HCT116 (cell line): Measurements from ENCODE around the gene BMPER. TPM values are rescaled to one million over a fixed set of nuclear protein-coding genes. Genes with fewer than 3 reads are reported as not detected.

Source experiments
- ATAC-seq: fragments of 200-7000 bp; cut with Tn5 transposase; 2 replicates; pipeline ENCODE4 v1.9.1; 2020; ENCODE audit warnings: mild to moderate bottlenecking, moderate library complexity
- BruUV-seq: library from RNA; stranded (reverse); fragments of 400-500 nt; replicated peaks from 2 replicates; lab custom pipeline; 2021; lab: Mats Ljungman, UMichigan
- CTCF ChIA-PET: fragments of 300-600 bp; sonication (Branson Sonifier 250); formaldehyde crosslinking; loops from one replicate; lab custom pipeline; 2021; ENCODE audit warnings: antibody characterized with exemption; lab: Charles Lee
- POLR2A ChIA-PET: fragments of 300-600, 350-600 bp; sonication (Branson Sonifier 250); formaldehyde crosslinking; loops from one replicate; lab custom pipeline; 2021; ENCODE audit warnings: antibody characterized with exemption; lab: Charles Lee
- RAD21 ChIA-PET, 2 experiments: fragments of 300-600 bp; sonication (Branson Sonifier 250); formaldehyde crosslinking; loops; one replicate each; lab custom pipeline; 2023; ENCODE audit warnings: low total read pairs in 2 of 2; ENCODE audit not compliant: uncharacterized antibody in 2 of 2, unreplicated experiment in 2 of 2, low non-redundant PET in 1 of 2; lab: Charles Lee
- DNase-seq: peaks from one replicate; pipeline ENCODE4 v3.0.0-alpha.2; 2010; ENCODE audit warnings: low read depth, low spot score
- H2AFZ ChIP-seq: fragments of 200-600 bp; shearing (Covaris generic), sonication (generic); 2 replicates; pipeline ENCODE4 v1.6.1; 2017; ENCODE audit warnings: low read depth, mixed run types, mixed read lengths, antibody characterized with exemption, low read length; ENCODE audit not compliant: poor library complexity, severe bottlenecking
- H3K27ac ChIP-seq: 2 replicates; pipeline ENCODE4 v1.5.1; 2012; ENCODE audit warnings: low read depth, low read length
- H3K27me3 ChIP-seq: fragments of 200-600 bp; sonication (generic); 2 replicates; pipeline ENCODE4 v1.6.1; 2016; ENCODE audit warnings: mixed run types, low read length, mixed read lengths; ENCODE audit not compliant: insufficient read depth
- H3K36me3 ChIP-seq, 2 experiments: fragments of 200-500 bp in 1 of 2; fragments of 200-600 bp in 1 of 2; sonication (Bioruptor generic) in 1 of 2; sonication (generic) in 1 of 2; 2 replicates each; pipeline versions ENCODE4 v1.5.1 to v1.6.1; 2014 to 2016; ENCODE audit warnings: low read length in 2 of 2, inconsistent platforms in 1 of 2, mixed read lengths in 1 of 2, mixed run types in 1 of 2; ENCODE audit not compliant: insufficient read depth in 2 of 2, control insufficient read depth in 1 of 2
- H3K4me1 ChIP-seq, 2 experiments: fragments of 200-600 bp in 1 of 2; sonication (generic) in 1 of 2; 2 replicates each; pipeline versions ENCODE4 v1.5.1 to v1.6.1; 2012 to 2017; ENCODE audit warnings: low read length in 2 of 2, inconsistent platforms in 1 of 2, mild to moderate bottlenecking in 1 of 2, mixed read lengths in 1 of 2, mixed run types in 1 of 2, moderate library complexity in 1 of 2; ENCODE audit not compliant: insufficient read depth in 2 of 2, control insufficient read depth in 1 of 2
- H3K4me2 ChIP-seq: fragments of 200-600 bp; sonication (generic); 2 replicates; pipeline ENCODE4 v1.6.1; 2017; ENCODE audit warnings: mixed run types, low read length, mixed read lengths
- H3K4me3 ChIP-seq, 2 experiments: fragments of 200-600 bp in 1 of 2; sonication (generic) in 1 of 2; replicated peaks in 1 of 2; 2 replicates each; pipeline ENCODE4 v1.5.1; 2011 to 2016; ENCODE audit warnings: low read length in 2 of 2, control low read depth in 1 of 2, low read depth in 1 of 2, mild to moderate bottlenecking in 1 of 2, mixed read lengths in 1 of 2, mixed run types in 1 of 2
- H3K79me2 ChIP-seq: fragments of 200-600 bp; sonication (generic); 2 replicates; pipeline ENCODE4 v1.6.1; 2017; ENCODE audit warnings: mild to moderate bottlenecking, mixed run types, low read length, moderate library complexity, mixed read lengths; ENCODE audit not compliant: insufficient read depth
- H3K9ac ChIP-seq: fragments of 200-600 bp; sonication (generic); 2 replicates; pipeline ENCODE4 v1.6.1; 2016; ENCODE audit warnings: low read length, mixed read lengths
- H3K9me2 ChIP-seq: fragments of 200-600 bp; sonication (generic), shearing (Covaris generic); 2 replicates; pipeline ENCODE4 v1.6.1; 2017; ENCODE audit warnings: mixed run types, mild to moderate bottlenecking, moderate library complexity; ENCODE audit not compliant: insufficient read depth
- H3K9me3 ChIP-seq, 2 experiments: fragments of 200-500 bp in 1 of 2; fragments of 200-600 bp in 1 of 2; sonication (Bioruptor generic) in 1 of 2; sonication (generic) in 1 of 2; 2 replicates each; pipeline ENCODE4 v1.6.1; 2014 to 2017; ENCODE audit warnings: low read length in 2 of 2, mixed read lengths in 2 of 2, inconsistent platforms in 1 of 2, low read depth in 1 of 2, mild to moderate bottlenecking in 1 of 2, mixed run types in 1 of 2, moderate library complexity in 1 of 2; ENCODE audit not compliant: control insufficient read depth in 1 of 2, insufficient read depth in 1 of 2
- H4K20me1 ChIP-seq: fragments of 200-600 bp; sonication (generic), shearing (Covaris generic); 2 replicates; pipeline ENCODE4 v1.6.1; 2017; ENCODE audit warnings: mixed run types, mild to moderate bottlenecking, moderate library complexity; ENCODE audit not compliant: insufficient read depth
- CEBPB ChIP-seq: IDR thresholded peaks from 2 replicates; pipeline ENCODE4 v1.6.1; 2012; ENCODE audit warnings: low read depth
- CTCF ChIP-seq, 3 experiments: fragments of 200-600 bp in 1 of 3; sonication (generic) in 1 of 3; IDR thresholded peaks in 2 of 3; conservative IDR thresholded peaks in 1 of 3; 2 replicates each; pipeline ENCODE4 v1.5.1; 2012 to 2017; ENCODE audit warnings: low read depth in 2 of 3, low read length in 2 of 3, antibody characterized with exemption in 1 of 3, borderline replicate concordance in 1 of 3, control low read depth in 1 of 3, mild to moderate bottlenecking in 1 of 3, mixed read lengths in 1 of 3, mixed run types in 1 of 3, moderate library complexity in 1 of 3; ENCODE audit not compliant: insufficient read depth in 1 of 3
- ELF1 ChIP-seq: IDR thresholded peaks from 2 replicates; pipeline ENCODE4 v1.6.1; 2012; ENCODE audit warnings: low read depth, borderline replicate concordance
- EZH2 ChIP-seq: fragments of 200-600 bp; sonication (generic); IDR thresholded peaks from 2 replicates; pipeline ENCODE4 v1.6.1; 2017; ENCODE audit warnings: antibody characterized with exemption, mixed run types
- EZH2phosphoT487 ChIP-seq: fragments of 200-600 bp; IDR thresholded peaks from 2 replicates; pipeline ENCODE4 v1.6.1; 2018; ENCODE audit warnings: antibody characterized with exemption, borderline replicate concordance
- FOSL1 ChIP-seq: IDR thresholded peaks from 2 replicates; pipeline ENCODE4 v1.6.1; 2012; ENCODE audit warnings: low read depth
- POLR2AphosphoS5 ChIP-seq: IDR thresholded peaks from 2 replicates; pipeline ENCODE4 v1.6.1; 2011; ENCODE audit warnings: mild to moderate bottlenecking, low read depth, low read length, moderate library complexity
- SIN3A ChIP-seq: IDR thresholded peaks from 2 replicates; pipeline ENCODE4 v1.6.1; 2012; ENCODE audit warnings: low read depth
- SRF ChIP-seq: IDR thresholded peaks from 2 replicates; pipeline ENCODE4 v1.6.1; 2012; ENCODE audit warnings: low read depth
- YY1 ChIP-seq: IDR thresholded peaks from 2 replicates; pipeline ENCODE4 v1.6.1; 2011; ENCODE audit warnings: low read length, low read depth, moderate library complexity, mild to moderate bottlenecking; ENCODE audit not compliant: insufficient replicate concordance; ENCODE audit errors: extremely low read depth
- intact Hi-C: fragments of 100-400 bp; cut with micrococcal nuclease; formaldehyde crosslinking; loops from 2 replicates; pipeline ENCODE4 v1.10.0; 2022
- total RNA-seq: library from RNA; stranded (reverse); gene quantifications from one replicate; pipeline ENCODE4 v1.2.1, GENCODE V29; 2021; ENCODE audit not compliant: unreplicated experiment
- TF ChIP-seq, protein P1 (sequence below): IDR thresholded peaks from 2 replicates; pipeline ENCODE4 v1.6.1; 2012; ENCODE audit warnings: low read depth

Gene BMPER
- total RNA-seq, 1 experiment from 2014 or later: not detected

GRCh38 chr7:34013421-34013820 lies 108.1 kb downstream of the BMPER start:
- Histone ChIP-seq H3K4me3 (no peak overlapping the region), H3K27ac (no peak overlapping the region), H3K27me3 (no peaks in the 10 kb centered on the region), H3K79me2 (no peaks in the 10 kb centered on the region), H3K9me2 (no peaks in the 10 kb centered on the region), H3K36me3 (no peaks in the 10 kb centered on the region), H3K9me3 (no peaks in the 10 kb centered on the region), H3K4me1 (no peaks in the 10 kb centered on the region), H4K20me1 (no peaks in the 10 kb centered on the region), H2AFZ (no peak overlapping the region), H3K9ac (no peak overlapping the region), H3K4me2 (no peak overlapping the region)
- intact Hi-C loops: no loop called here
- ChIA-PET RAD21 (no interaction called here), POLR2A (no interaction called here), CTCF (no interaction called here)
- ATAC-seq (no peak), DNase-seq (no peak)
- BruUV-seq: no TSS peak
- TF ChIP-seq POLR2AphosphoS5: no peak
- TF ChIP-seq, protein P1, sequence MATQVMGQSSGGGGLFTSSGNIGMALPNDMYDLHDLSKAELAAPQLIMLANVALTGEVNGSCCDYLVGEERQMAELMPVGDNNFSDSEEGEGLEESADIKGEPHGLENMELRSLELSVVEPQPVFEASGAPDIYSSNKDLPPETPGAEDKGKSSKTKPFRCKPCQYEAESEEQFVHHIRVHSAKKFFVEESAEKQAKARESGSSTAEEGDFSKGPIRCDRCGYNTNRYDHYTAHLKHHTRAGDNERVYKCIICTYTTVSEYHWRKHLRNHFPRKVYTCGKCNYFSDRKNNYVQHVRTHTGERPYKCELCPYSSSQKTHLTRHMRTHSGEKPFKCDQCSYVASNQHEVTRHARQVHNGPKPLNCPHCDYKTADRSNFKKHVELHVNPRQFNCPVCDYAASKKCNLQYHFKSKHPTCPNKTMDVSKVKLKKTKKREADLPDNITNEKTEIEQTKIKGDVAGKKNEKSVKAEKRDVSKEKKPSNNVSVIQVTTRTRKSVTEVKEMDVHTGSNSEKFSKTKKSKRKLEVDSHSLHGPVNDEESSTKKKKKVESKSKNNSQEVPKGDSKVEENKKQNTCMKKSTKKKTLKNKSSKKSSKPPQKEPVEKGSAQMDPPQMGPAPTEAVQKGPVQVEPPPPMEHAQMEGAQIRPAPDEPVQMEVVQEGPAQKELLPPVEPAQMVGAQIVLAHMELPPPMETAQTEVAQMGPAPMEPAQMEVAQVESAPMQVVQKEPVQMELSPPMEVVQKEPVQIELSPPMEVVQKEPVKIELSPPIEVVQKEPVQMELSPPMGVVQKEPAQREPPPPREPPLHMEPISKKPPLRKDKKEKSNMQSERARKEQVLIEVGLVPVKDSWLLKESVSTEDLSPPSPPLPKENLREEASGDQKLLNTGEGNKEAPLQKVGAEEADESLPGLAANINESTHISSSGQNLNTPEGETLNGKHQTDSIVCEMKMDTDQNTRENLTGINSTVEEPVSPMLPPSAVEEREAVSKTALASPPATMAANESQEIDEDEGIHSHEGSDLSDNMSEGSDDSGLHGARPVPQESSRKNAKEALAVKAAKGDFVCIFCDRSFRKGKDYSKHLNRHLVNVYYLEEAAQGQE: no peak
- no peak for TF ChIP-seq ELF1
- no peak for TF ChIP-seq EZH2
- no peak for TF ChIP-seq FOSL1
- TF ChIP-seq CTCF (IDR thresholded peaks at IDR 0.05 in 2 of 3, conservative IDR thresholded peaks at IDR 0.05 in 1 of 3; ENCODE audit: borderline replicate concordance in 1 of 3, insufficient read depth in 1 of 3, low read depth in 2 of 3, low read length in 2 of 3): no peak
- TF ChIP-seq SIN3A: no peak
- no peak for TF ChIP-seq YY1
- no peak for TF ChIP-seq EZH2phosphoT487
- TF ChIP-seq CEBPB: no peak
- no peak for TF ChIP-seq SRF
